ENCODE data around the gene GIMAP5.

Gene GIMAP5

DNA sequence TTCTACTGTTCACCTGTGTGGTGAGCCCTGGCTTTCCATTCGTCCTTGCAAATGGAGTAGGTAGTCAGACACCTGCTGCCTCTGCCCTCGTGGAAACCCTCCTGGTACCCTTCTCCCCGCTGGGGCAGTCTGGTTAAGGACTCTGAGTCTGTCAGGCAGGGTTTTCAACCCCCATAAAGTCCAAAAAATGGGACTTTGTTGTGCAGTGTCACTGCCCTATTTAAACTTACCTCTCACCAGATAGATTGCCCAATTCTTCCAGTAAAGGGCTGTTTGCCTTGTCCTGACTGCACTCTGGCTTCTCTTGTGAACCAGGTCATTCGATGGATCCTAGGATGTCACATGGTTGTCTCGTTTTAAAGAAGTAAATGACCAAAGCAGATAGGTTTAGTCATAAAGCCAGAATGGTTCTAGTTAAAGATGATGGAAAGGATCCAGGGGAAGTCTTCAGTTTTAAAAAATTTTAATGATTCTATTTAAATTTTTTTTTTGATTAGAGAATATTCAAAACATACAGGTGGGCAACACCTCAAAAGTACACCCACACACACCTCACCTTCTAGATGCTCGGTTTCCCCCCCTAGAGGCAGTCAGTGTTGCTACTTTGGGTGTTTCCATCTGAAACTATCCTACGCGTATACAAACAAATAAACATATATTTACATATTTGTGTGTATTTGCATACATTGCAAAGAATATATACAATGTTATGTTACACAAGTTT is 41.0 kb downstream of the GIMAP5 start:
- DNase-seq, result no peak

DNA sequence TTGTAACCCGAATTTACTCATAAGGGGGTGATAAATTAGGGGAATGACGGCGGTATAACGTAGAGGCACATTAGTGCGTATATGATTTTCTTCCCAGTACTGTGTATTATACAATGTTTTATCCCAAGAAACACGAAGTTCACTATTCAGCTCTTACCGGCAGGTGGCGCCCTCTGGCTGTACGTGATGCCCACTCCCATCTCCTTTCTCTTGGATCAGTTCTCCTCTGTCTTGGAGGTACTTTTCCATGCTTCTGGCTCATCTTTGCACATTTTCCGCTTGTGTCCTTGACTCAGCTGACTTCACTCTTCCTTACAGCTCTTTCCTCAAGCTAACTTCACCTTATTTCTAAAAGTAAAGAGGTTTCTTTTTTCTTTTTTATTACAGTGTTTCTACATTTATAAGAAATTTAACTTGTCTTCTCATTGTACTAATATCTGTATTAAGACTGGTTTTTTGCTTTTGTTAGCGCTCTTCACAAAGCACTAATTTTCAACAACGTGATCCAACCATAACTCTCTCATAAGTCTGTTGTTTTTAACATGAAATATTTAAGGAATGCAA is 41.6 kb downstream of the GIMAP5 start:
- peak; percentile 24 to 66 (median 53) for DNase-seq

DNA sequence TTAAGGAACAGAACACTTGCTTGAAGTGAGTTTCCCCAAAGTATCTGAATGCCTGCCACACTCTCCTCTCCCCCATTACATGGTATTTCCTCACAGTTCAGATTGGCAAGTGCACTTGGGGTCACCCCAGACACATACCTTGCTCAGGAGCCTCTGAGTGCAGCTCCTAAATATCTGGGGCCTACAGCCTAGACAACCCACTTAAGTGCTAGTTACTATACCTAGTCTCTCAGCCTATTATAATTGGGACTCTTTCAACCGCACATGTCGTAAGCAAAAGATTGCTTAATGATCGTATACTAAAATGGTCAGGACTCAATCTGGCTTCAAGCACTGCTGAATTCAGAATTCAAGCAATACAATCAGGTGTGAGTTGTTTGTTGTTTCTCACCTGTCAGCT is 43.1 kb downstream of the GIMAP5 start:
- no peak for DNase-seq

DNA sequence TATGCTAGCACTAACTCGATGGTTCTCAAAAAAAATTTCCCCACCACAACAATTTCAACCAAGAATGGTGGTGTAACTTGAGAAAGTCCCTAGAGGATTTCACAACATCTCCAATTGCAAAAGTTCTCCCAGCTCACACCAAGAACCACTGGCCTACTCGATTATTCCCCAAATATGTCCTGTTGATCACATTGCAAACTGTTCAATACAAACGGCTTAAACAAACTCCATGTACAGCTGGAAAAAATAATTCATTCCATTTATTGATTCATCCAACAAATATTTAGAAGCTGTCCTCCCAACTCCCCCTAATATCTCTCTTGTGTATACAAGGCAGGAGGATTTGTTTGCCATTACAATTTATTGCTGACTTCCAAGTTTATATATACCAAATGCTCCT is 43.9 kb downstream of the GIMAP5 start:
- DNase-seq, result no peak

DNA sequence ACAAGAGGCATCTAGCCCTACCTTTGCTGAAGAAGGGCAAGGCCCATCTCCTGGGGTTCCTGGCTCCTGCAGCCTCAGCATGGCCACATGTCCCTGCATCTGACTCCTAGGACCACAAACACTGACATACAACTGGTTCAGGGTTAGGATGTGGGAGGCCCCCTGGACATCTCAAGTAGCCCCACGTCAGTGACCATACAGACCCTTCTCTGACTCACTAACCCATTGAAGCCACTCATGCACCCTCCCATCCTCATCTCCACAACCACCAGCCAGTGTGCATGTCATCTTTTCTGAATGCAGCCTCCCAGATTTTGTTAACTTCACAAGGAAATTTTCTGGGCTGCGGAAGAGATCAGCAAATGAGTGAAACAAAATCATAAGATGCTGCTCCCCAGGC is 44.7 kb downstream of the GIMAP5 start:
- DNase-seq, result no peak

DNA sequence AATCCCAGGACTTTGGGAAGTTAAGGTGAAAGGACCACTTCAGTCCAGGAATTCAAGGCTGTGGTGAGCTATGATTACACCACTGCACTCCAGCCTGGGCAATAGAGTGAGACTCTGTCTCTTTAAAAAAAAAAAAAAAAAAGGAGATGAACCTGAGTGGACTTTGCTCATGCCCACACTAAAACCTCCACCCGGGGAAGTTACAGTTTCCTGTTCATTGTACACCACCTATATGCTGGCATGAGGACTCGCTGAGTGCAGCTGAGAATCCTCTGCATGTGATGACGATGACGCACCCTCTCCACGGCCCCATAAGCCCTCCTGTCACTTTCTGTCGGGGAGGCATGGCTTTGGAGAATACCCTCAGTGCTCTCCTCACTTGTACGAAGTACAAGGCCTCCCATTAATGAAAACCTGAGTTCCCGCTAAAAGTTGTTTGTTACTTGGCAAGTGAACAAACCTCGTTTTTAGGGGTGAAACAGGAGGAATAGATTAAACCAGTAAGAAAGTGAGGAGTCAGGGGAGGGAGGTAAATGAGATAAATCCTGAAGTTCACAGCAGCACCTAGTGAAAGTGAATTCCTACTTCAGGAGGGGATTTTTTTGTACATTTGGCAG is 47.0 kb downstream of the GIMAP5 start:
- DNase-seq, result no peak

DNA sequence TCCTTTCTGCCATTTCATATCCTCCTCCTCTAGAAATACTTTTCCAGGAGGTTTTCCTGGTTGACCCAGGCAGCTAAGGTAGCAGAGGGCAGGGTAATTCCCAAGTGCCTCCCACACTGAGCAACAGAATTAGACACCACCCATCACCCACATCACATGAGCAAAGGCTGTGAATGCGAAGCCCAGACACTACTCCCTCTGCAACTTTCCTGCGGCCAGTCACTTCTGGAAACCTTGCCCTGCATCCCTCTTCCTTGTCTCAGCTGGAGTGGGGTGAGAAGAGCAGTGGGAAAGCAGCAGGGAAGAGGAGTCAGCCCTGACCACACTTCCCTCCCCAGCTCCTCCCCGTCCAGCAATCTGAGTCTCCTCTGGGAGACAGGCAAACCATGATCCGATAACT is 47.7 kb downstream of the GIMAP5 start:
- no peak for DNase-seq

DNA sequence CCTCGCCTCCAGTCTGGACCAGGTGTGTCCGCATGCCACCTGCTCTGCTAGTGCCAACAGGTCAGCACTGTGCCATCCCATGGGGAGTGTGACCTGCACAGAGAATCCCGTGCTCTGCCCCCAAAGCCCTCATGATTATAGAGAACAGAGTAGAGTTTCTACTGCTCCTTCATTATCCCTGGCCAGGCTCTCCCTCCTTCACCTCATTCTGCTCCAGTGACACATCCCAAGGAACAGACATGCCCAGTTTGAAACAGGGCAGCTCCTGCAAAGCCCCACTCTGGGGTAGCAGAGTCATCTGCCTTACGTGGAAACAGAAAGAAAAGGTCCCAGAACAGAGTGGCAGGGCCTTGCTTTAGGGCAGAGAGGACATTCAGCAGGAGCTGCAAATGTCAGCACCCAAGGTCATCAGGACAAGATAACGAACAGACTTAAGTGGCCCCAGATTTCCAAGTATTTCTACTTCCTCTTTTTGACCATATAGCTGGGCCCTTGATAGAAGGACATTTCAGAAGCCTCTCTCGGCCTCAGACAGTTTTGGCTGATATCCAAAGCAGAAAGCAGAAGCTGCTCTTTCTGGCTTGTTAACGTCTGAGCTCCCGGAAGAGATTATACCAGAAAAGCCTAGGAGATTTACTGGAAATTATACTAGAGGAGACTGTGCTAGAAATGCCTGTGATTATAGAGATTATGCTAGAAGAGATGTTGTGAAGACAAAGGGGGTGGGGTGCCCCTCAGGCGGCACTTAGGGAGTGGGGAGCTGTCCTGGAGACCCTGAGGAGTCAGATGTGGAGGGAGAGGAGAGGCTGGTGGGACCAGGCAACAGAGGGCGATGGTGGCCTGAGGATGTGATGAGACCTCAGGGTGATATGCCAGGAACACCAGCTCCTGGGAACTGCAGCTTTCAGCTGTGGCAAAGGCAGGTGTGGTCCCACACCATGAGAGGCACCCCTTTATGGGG is 50.4 kb downstream of the GIMAP5 start:
- DNase-seq, result no peak

DNA sequence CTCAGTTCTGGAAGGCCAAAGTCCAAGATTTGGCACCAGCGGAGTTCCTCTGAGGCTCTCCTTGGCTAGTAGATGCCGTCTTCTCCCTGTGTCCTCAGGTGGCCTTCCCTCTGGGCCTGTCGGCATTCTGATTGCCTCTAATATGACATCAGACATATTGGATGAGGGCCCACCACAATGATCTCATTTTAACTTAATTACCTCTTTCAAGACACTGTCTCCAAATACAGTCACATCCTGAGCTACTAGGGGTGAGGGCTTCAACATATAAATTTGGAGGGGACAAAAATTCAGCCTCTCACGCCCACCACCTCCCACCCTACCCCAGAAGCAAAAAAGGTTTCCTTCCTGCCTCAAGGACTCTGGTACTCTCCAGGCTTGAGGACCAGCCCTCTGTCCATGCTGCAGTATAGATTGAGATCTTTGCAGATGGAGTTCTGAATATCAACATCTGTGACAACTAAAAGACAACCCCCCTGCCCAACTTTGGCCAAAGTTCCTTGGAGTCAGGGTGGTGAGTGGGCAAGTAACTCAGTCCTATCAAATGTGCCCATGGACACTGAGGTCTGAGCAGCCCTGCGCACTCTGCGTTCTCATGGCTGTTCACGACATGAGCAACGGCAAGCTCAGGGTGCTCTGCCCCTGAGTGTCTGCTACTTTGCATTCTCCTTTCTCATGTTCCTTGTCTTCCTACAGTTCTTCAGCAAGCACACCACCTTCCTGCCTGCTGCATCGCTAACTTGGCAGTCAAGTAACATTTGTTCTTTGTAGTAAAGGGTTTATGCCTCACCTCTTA is 51.5 kb downstream of the GIMAP5 start:
- no peak for DNase-seq

DNA sequence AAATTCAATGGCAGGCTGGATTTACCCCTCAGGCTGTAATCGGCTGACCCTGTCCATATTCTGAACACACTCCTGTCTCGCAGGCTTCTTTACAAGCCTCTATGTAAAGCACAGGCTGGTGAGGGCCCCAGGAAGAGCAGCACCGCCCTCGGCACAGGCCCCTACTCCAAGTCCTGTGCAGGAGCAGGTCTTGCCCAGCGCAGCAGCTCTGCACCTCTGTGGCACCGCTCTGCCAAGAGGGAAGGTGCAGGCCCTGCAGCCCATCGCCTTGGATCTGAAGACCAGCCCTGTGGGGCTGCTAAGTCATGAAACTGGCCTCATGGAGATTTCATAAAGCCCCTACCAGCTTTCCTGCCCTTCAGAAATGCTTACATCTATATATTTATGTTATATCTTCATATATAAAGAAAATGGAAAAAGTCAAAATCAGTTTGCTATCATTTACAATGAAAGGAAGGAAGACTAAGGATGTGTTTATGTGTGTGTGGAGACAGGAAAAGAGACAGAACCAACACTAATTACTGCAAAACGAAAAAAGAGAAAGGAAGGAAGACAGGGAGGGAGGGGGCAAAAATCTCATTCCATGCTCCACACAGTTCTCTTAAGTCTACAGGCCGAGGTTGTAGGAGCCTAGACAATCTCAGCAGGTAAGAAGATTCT is 53.3 kb downstream of the GIMAP5 start:
- no peak for DNase-seq

DNA sequence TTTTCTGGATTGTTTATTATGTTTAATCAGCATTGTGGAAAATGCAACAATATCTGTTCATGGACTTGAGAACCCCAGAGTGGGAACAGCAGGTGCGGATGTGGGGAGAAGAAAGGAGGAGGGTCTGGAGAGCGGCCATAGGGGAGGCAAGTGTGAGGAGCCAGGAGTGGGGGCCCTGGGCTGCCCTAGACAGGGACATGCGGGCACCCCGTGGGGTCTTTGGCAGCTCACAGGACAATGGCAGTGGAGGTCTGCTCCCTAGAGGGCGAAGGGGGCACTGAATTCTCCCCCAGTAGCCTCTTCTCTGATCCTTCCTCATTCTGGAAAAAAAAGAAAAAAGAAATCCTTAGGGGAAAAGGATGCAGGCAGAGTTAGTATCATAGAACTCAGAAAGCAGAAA is 54.1 kb downstream of the GIMAP5 start:
- no peak for DNase-seq

DNA sequence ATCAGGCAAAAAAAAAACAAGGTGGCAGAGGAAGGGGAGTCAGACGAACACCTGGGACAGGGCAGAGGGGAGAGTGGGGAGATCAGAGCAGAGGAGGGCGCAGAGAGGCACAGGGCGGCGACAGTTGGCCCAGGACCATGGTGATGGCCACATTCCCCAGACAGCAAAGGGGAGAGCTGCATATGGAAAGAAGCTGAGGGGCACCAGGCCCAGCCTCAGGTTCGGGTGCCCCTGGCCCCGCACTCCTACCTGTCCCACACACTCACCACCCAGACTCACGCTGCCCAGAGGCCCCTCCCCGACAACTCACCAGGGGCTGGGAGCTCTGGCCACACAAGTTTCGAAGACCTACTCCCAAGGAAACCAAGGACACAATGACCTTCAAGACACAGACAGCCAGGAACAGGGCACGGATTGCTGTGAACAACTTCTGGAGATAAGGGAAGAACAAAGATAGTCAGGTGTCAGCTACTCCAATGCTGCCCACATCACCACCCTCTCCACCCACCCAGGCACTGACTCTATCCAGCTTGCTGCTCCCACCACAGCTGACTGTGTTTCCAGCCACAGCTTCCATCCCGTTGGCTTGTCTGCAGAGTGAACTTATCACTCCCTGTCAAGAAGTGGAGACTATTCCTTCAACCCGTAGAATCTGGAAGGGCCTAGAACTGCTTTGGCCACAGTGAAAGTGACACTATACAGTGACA is 54.7 kb downstream of the GIMAP5 start:
- DNase-seq, result no peak

Data from T-helper 2 cell (primary cell).